ENCODE results near the gene TXLNB.

DNA sequence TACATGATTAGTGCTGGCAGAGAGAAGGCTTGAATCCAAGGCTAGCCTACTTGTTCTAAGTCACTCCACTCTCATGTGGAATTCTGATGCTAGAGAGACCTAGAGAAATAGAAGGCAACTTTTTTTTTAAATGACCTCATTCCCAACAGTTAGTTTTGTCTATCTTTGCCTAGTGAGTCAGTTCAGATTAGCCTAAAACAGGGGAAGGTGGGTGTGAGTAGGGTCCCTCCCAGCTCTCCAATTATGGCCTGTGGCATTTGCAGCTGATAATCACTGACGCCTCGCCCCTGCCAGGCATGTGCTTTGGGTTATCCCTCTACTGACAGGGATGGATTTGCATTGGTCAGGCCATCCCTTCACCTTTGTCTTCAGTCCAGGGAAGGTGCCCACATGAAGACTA, 13.6 kb downstream of the TXLNB start:
- TF ChIP-seq, protein P1, sequence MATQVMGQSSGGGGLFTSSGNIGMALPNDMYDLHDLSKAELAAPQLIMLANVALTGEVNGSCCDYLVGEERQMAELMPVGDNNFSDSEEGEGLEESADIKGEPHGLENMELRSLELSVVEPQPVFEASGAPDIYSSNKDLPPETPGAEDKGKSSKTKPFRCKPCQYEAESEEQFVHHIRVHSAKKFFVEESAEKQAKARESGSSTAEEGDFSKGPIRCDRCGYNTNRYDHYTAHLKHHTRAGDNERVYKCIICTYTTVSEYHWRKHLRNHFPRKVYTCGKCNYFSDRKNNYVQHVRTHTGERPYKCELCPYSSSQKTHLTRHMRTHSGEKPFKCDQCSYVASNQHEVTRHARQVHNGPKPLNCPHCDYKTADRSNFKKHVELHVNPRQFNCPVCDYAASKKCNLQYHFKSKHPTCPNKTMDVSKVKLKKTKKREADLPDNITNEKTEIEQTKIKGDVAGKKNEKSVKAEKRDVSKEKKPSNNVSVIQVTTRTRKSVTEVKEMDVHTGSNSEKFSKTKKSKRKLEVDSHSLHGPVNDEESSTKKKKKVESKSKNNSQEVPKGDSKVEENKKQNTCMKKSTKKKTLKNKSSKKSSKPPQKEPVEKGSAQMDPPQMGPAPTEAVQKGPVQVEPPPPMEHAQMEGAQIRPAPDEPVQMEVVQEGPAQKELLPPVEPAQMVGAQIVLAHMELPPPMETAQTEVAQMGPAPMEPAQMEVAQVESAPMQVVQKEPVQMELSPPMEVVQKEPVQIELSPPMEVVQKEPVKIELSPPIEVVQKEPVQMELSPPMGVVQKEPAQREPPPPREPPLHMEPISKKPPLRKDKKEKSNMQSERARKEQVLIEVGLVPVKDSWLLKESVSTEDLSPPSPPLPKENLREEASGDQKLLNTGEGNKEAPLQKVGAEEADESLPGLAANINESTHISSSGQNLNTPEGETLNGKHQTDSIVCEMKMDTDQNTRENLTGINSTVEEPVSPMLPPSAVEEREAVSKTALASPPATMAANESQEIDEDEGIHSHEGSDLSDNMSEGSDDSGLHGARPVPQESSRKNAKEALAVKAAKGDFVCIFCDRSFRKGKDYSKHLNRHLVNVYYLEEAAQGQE (IDR thresholded peaks at IDR 0.05; ENCODE audit: insufficient replicate concordance, low read depth) = no peak
- TF ChIP-seq, protein P2, sequence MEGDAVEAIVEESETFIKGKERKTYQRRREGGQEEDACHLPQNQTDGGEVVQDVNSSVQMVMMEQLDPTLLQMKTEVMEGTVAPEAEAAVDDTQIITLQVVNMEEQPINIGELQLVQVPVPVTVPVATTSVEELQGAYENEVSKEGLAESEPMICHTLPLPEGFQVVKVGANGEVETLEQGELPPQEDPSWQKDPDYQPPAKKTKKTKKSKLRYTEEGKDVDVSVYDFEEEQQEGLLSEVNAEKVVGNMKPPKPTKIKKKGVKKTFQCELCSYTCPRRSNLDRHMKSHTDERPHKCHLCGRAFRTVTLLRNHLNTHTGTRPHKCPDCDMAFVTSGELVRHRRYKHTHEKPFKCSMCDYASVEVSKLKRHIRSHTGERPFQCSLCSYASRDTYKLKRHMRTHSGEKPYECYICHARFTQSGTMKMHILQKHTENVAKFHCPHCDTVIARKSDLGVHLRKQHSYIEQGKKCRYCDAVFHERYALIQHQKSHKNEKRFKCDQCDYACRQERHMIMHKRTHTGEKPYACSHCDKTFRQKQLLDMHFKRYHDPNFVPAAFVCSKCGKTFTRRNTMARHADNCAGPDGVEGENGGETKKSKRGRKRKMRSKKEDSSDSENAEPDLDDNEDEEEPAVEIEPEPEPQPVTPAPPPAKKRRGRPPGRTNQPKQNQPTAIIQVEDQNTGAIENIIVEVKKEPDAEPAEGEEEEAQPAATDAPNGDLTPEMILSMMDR (IDR thresholded peaks at IDR 0.05; ENCODE audit: insufficient read depth, low read length) = no peak
- TF ChIP-seq POLR2AphosphoS5 (IDR thresholded peaks at IDR 0.05; ENCODE audit: low read depth) (no peak), GABPA (IDR thresholded peaks at IDR 0.05; ENCODE audit: low read depth) (no peak), SPI1 (IDR thresholded peaks at IDR 0.05; ENCODE audit: borderline replicate concordance, low read depth) (no peak)
